ENCODE data around the gene UNC93B1. TPM values are rescaled to one million over a fixed set of nuclear protein-coding genes. Genes with fewer than 3 reads are reported as not detected.

Gene UNC93B1
- total and polyA plus RNA-seq, 7 experiments from 2014 or later = 4.3 to 76.3 (median 12.7) TPM

DNA sequence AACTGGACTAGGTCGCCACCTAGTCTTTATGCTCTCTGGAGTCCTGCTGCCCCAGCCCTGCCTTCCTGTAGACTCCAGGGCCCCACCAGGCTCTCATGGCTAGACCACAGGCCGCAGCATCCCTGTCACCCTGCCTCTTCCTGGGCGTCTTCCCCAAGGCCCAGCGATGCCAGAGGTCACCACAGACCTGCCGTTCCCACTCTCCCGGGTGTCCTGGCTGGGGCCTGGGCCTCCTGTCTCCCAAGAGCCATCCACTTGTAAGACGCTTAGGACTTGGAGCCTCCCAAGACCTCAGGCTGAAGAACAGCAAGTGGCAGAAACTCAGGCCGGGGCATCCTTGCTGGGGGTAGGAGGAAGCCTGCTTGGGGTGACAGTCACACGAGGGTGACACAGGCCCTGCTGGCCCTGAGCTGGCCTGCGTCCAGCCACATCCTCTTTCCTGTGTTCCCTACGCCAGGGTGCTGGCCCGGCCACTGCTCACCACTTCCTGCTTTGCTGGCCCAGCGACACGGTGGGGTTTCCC, 32.9 kb upstream of the UNC93B1 start:
- no peak overlapping the region for H3K4me3 ChIP-seq (ENCODE audit: low read length)
- peak overlapping the region; percentile 88 for H3K27ac ChIP-seq (ENCODE audit: low read depth, low read length)
- H3K4me1 ChIP-seq (ENCODE audit: control insufficient read depth in 2 of 2, insufficient read depth in 2 of 2, low read length in 2 of 2) = peaks cover 12 to 24% of the 10 kb centered on the region in 2 donors
- ChIA-PET CTCF (no interaction called here), POLR2A (interaction anchor here (1.1 kb wide), 1 partner anchor 31 kb away, joined by 3 read pairs; no protein-coding TSS in a partner anchor)
- peak; percentile 81 for ATAC-seq
- no peak for DNase-seq
- H3K9me3 ChIP-seq (ENCODE audit: control insufficient read depth in 2 of 3, low read length in 3 of 3) = no peaks in the 10 kb centered on the region
- H3K27ac Mint-ChIP-seq = peak overlapping the region; percentile 48 to 87 (median 77)
- no peaks in the 10 kb centered on the region for H3K27me3 Mint-ChIP-seq
- H3K36me3 Mint-ChIP-seq = peaks cover 0 to 10% (median under 1%) of the 10 kb centered on the region in 5 donors
- H3K27me3 ChIP-seq (ENCODE audit: control insufficient read depth in 2 of 2, insufficient read depth in 2 of 2, low read length in 2 of 2) = no peaks in the 10 kb centered on the region
- intact Hi-C loops (cut with micrococcal nuclease) = loop anchor here (1.0 to 10.0 kb wide), 3 partner anchors 81 to 238 kb away; partner anchors contain the start of genes C11orf24 (in 1 of the 2) and KMT5B (in 1 of the 2)
- no peaks in the 10 kb centered on the region for H3K9me3 Mint-ChIP-seq
- peaks cover 14 to 33% (median 26%) of the 10 kb centered on the region in 7 donors for H3K4me1 Mint-ChIP-seq
- H3K4me3 Mint-ChIP-seq = peak overlapping the region in 8 of 10 donors; percentile 15 to 81 (median 41)
- peaks cover 0 to 37% (median 0%) of the 10 kb centered on the region in 3 experiments for H3K36me3 ChIP-seq (ENCODE audit: control insufficient read depth in 2 of 3, insufficient read depth in 3 of 3, low read length in 3 of 3)

GRCh38 chr11:68036141-68036716, 32.3 kb upstream of the UNC93B1 start:
- POLR2A ChIA-PET = no interaction called here
- Mint-ChIP-seq H3K9me3 (no peaks in the 10 kb centered on the region), H3K4me1 (peaks cover 15 to 35% (median 27%) of the 10 kb centered on the region in 7 donors), H3K4me3 (peak overlapping the region in 1 of 10 donors; percentile 81), H3K36me3 (peaks cover 0 to 13% (median 4%) of the 10 kb centered on the region in 5 donors), H3K27me3 (no peaks in the 10 kb centered on the region), H3K27ac (peak overlapping the region in 6 of 9 donors; percentile 51 to 87 (median 80))
- intact Hi-C loops (cut with micrococcal nuclease) = loop anchor here in 1 of 2 donors (10.0 kb wide), 2 partner anchors 179 to 239 kb away; partner anchors contain the start of genes C11orf24 and KMT5B
- no peak overlapping the region for H3K27ac ChIP-seq (ENCODE audit: low read depth, low read length)
- H3K4me1 ChIP-seq (ENCODE audit: control insufficient read depth in 2 of 2, insufficient read depth in 2 of 2, low read length in 2 of 2) = peaks cover 17 to 30% of the 10 kb centered on the region in 2 donors
- ATAC-seq (no peak), DNase-seq (no peak)
- no peak overlapping the region for H3K4me3 ChIP-seq (ENCODE audit: low read length)
- no peaks in the 10 kb centered on the region for H3K9me3 ChIP-seq (ENCODE audit: control insufficient read depth in 2 of 3, low read length in 3 of 3)
- H3K27me3 ChIP-seq (ENCODE audit: control insufficient read depth in 2 of 2, insufficient read depth in 2 of 2, low read length in 2 of 2) = no peaks in the 10 kb centered on the region
- peaks cover 0 to 37% (median 0%) of the 10 kb centered on the region in 3 experiments for H3K36me3 ChIP-seq (ENCODE audit: control insufficient read depth in 2 of 3, insufficient read depth in 3 of 3, low read length in 3 of 3)
- CTCF ChIA-PET = no interaction called here

DNA sequence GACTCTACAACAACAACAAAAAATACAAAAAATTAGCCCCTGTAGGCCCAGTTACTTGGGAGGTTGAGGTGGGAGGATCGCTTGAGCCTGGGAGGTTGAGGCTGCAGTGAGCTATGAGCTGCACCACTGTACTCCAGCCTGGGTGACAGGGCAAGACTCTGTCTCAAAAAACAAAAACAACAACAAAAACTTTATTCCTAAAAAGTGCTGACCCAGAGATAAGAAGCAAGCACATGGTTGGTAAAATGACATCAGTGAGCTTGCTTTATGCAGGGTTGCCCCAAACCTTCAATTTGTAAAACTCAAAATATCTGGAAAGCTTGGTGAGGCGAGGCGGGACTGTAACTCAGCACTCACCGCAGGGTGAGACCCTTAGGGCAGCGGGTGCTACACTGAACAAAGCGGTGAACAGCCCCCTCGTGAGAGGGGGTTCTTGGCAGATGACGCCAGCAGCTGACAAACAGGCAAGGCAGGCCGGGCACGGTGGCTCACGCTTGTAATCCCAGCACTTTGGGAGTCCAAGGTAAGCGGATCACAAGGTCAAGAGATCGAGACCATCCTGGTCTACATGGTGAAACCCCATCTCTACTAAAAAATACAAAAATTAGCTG, 31.5 kb upstream of the UNC93B1 start:
- no peak overlapping the region for H3K4me3 ChIP-seq (ENCODE audit: low read length)
- no peak overlapping the region for H3K27ac ChIP-seq (ENCODE audit: low read depth, low read length)
- DNase-seq (no peak), ATAC-seq (no peak)
- peak overlapping the region in 5 of 9 donors; percentile 12 to 56 (median 39) for H3K27ac Mint-ChIP-seq
- peaks cover 14 to 28% of the 10 kb centered on the region in 2 donors for H3K4me1 ChIP-seq (ENCODE audit: control insufficient read depth in 2 of 2, insufficient read depth in 2 of 2, low read length in 2 of 2)
- no peaks in the 10 kb centered on the region for H3K9me3 Mint-ChIP-seq
- peaks cover 0 to 41% (median 0%) of the 10 kb centered on the region in 3 experiments for H3K36me3 ChIP-seq (ENCODE audit: control insufficient read depth in 2 of 3, insufficient read depth in 3 of 3, low read length in 3 of 3)
- POLR2A ChIA-PET = interaction anchor here (0.6 kb wide), 1 partner anchor 1372 kb away, joined by 3 read pairs; no protein-coding TSS in a partner anchor
- H3K9me3 ChIP-seq (ENCODE audit: control insufficient read depth in 2 of 3, low read length in 3 of 3) = no peaks in the 10 kb centered on the region
- no peak overlapping the region for H3K4me3 Mint-ChIP-seq
- H3K36me3 Mint-ChIP-seq = peaks cover 0 to 13% (median 4%) of the 10 kb centered on the region in 5 donors
- peaks cover 15 to 39% (median 30%) of the 10 kb centered on the region in 7 donors for H3K4me1 Mint-ChIP-seq
- H3K27me3 Mint-ChIP-seq = no peaks in the 10 kb centered on the region
- CTCF ChIA-PET = no interaction called here
- no peaks in the 10 kb centered on the region for H3K27me3 ChIP-seq (ENCODE audit: control insufficient read depth in 2 of 2, insufficient read depth in 2 of 2, low read length in 2 of 2)
- intact Hi-C loops (cut with micrococcal nuclease) = loop anchor here in 1 of 2 donors (10.0 kb wide), 2 partner anchors 179 to 239 kb away; partner anchors contain the start of genes C11orf24 and KMT5B

DNA sequence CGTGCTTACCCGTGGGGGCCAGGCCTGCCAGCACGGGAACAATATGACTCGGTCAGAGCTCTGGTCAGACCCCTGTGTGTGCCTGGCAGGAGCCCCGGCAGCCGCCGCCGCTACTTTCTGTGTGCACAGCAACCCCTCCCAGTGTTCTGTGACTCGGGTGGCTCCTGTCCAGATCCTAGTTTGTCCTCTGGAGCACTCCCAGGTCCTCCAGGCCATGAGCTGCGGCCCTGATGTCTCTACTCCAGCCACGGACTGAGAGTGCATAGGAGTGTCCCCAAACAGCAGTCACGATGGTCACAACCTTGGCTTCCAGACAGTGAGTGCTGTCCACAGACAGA, 29.8 kb upstream of the UNC93B1 start:
- peaks cover 0 to 13% (median 3%) of the 10 kb centered on the region in 5 donors for H3K36me3 Mint-ChIP-seq
- intact Hi-C loops (cut with micrococcal nuclease) = loop anchor here in 1 of 2 donors (10.0 kb wide), 2 partner anchors 181 to 241 kb away; partner anchors contain the start of genes C11orf24 and KMT5B
- peaks cover 11 to 28% of the 10 kb centered on the region in 2 donors for H3K4me1 ChIP-seq (ENCODE audit: control insufficient read depth in 2 of 2, insufficient read depth in 2 of 2, low read length in 2 of 2)
- ATAC-seq (no peak), DNase-seq (no peak)
- peak overlapping the region in 3 of 10 donors; percentile 3 to 41 (median 21) for H3K4me3 Mint-ChIP-seq
- H3K27ac ChIP-seq (ENCODE audit: low read depth, low read length) = no peak overlapping the region
- H3K27me3 Mint-ChIP-seq = no peaks in the 10 kb centered on the region
- no peaks in the 10 kb centered on the region for H3K9me3 Mint-ChIP-seq
- H3K36me3 ChIP-seq (ENCODE audit: control insufficient read depth in 2 of 3, insufficient read depth in 3 of 3, low read length in 3 of 3) = peaks cover 0 to 41% (median 0%) of the 10 kb centered on the region in 3 experiments
- POLR2A ChIA-PET = no interaction called here
- H3K9me3 ChIP-seq (ENCODE audit: control insufficient read depth in 2 of 3, low read length in 3 of 3) = no peaks in the 10 kb centered on the region
- CTCF ChIA-PET = no interaction called here
- H3K4me1 Mint-ChIP-seq = peaks cover 20 to 45% (median 35%) of the 10 kb centered on the region in 7 donors
- no peak overlapping the region for H3K4me3 ChIP-seq (ENCODE audit: low read length)
- peak overlapping the region in 1 of 9 donors; percentile 23 for H3K27ac Mint-ChIP-seq
- H3K27me3 ChIP-seq (ENCODE audit: control insufficient read depth in 2 of 2, insufficient read depth in 2 of 2, low read length in 2 of 2) = no peaks in the 10 kb centered on the region

- H3K27ac ChIP-seq (ENCODE audit: low read depth, low read length) = no peak overlapping the region
- ChIA-PET CTCF (no interaction called here), POLR2A (no interaction called here)
- ATAC-seq (no peak), DNase-seq (no peak)
- Mint-ChIP-seq H3K9me3 (no peaks in the 10 kb centered on the region), H3K27me3 (no peaks in the 10 kb centered on the region), H3K27ac (no peak overlapping the region), H3K4me3 (peak overlapping the region in 1 of 10 donors; percentile 3), H3K36me3 (peaks cover 0 to 13% (median 3%) of the 10 kb centered on the region in 5 donors), H3K4me1 (peaks cover 20 to 45% (median 35%) of the 10 kb centered on the region in 7 donors)
- no peak overlapping the region for H3K4me3 ChIP-seq (ENCODE audit: low read length)
- H3K4me1 ChIP-seq (ENCODE audit: control insufficient read depth in 2 of 2, insufficient read depth in 2 of 2, low read length in 2 of 2) = peaks cover 11 to 28% of the 10 kb centered on the region in 2 donors
- peaks cover 0 to 41% (median 0%) of the 10 kb centered on the region in 3 experiments for H3K36me3 ChIP-seq (ENCODE audit: control insufficient read depth in 2 of 3, insufficient read depth in 3 of 3, low read length in 3 of 3)
- no peaks in the 10 kb centered on the region for H3K9me3 ChIP-seq (ENCODE audit: control insufficient read depth in 2 of 3, low read length in 3 of 3)
- intact Hi-C loops (cut with micrococcal nuclease) = loop anchor here in 1 of 2 donors (10.0 kb wide), 2 partner anchors 182 to 242 kb away; partner anchors contain the start of genes C11orf24 and KMT5B
- H3K27me3 ChIP-seq (ENCODE audit: control insufficient read depth in 2 of 2, insufficient read depth in 2 of 2, low read length in 2 of 2) = no peaks in the 10 kb centered on the region
These were observed 29.3 kb upstream of the UNC93B1 start for GRCh38 chr11:68032997-68033707.

GRCh38 chr11:68032003-68032402, 28.1 kb upstream of the UNC93B1 start:
- Histone ChIP-seq H3K4me3 (ENCODE audit: low read length) (peak overlapping the region; percentile 98), H3K4me1 (ENCODE audit: control insufficient read depth in 2 of 2, insufficient read depth in 2 of 2, low read length in 2 of 2) (peaks cover 11 to 21% of the 10 kb centered on the region in 2 donors), H3K27me3 (ENCODE audit: control insufficient read depth in 2 of 2, insufficient read depth in 2 of 2, low read length in 2 of 2) (no peaks in the 10 kb centered on the region), H3K36me3 (ENCODE audit: control insufficient read depth in 2 of 3, insufficient read depth in 3 of 3, low read length in 3 of 3) (peaks cover 0 to 41% (median 0%) of the 10 kb centered on the region in 3 experiments), H3K9me3 (ENCODE audit: control insufficient read depth in 2 of 3, low read length in 3 of 3) (no peaks in the 10 kb centered on the region), H3K27ac (ENCODE audit: low read depth, low read length) (peak overlapping the region; percentile 97)
- Mint-ChIP-seq H3K4me3 (peak overlapping the region; percentile 90 to 99 (median 96)), H3K9me3 (no peaks in the 10 kb centered on the region), H3K27me3 (no peaks in the 10 kb centered on the region), H3K4me1 (peaks cover 17 to 36% (median 26%) of the 10 kb centered on the region in 7 donors), H3K27ac (peak overlapping the region; percentile 7 to 93 (median 75)), H3K36me3 (peaks cover 0 to 13% (median 3%) of the 10 kb centered on the region in 5 donors)
- CTCF ChIA-PET = no interaction called here
- POLR2A ChIA-PET = interaction anchor here (1.9 kb wide), 1 partner anchor 29 kb away, joined by 5 read pairs; no protein-coding TSS in a partner anchor
- intact Hi-C loops (cut with micrococcal nuclease) = loop anchor here in 1 of 2 donors (10.0 kb wide), 2 partner anchors 183 to 243 kb away; partner anchors contain the start of genes C11orf24 and KMT5B
- no peak for ATAC-seq
- no peak for DNase-seq
